Motor neuron (in vitro differentiated cells): ENCODE results near the gene SLC22A15. TPM values are rescaled to one million over a fixed set of nuclear protein-coding genes. Genes with fewer than 3 reads are reported as not detected.

Experiments
- ATAC-seq, 8 experiments: fragments of 200-7000 bp; cut with Tn5 transposase; replicated peaks in 6 of 8; 2 replicates each; pipeline ENCODE4 v1.8.0; 2021; ENCODE audit warnings: mild to moderate bottlenecking in 8 of 8, moderate library complexity in 8 of 8
- H3K27ac ChIP-seq, 2 donors: fragments of 250-450 bp; sonication (Bioruptor Pico); 2 replicates each; pipeline ENCODE4 v1.9.0; 2021; ENCODE audit warnings: antibody characterized with exemption in 2 of 2, mild to moderate bottlenecking in 2 of 2, moderate library complexity in 1 of 2
- H3K4me1 ChIP-seq, 2 donors: fragments of 250-450 bp; sonication (Bioruptor Pico); replicated peaks in 1 of 2; 2 replicates each; pipeline ENCODE4 v1.6.1; 2021; ENCODE audit warnings: antibody characterized with exemption in 2 of 2, mild to moderate bottlenecking in 2 of 2, moderate library complexity in 1 of 2
- H3K4me3 ChIP-seq, 5 donors: fragments of 250-450 bp; sonication (Bioruptor Pico); 2 replicates each; pipeline ENCODE4 v1.9.0; 2021; ENCODE audit warnings: antibody characterized with exemption in 5 of 5, mild to moderate bottlenecking in 5 of 5, moderate library complexity in 4 of 5
- WGBS, 10 experiments: fragments of 450-650 bp; shearing (Covaris generic); methylation state at CpG; one replicate each; pipeline ENCODE4 v1.0.0; 2022; 5-methylcytosine and 5-hydroxymethylcytosine counted together
- in situ Hi-C, 9 experiments: fragments of 400-800 bp; cut with MboI; loops; one replicate each; pipeline ENCODE4 v1.15.0; 2021; ENCODE audit warnings: low sequenced_read_pairs in 9 of 9, low pct_unique_long_range_greater_than_20kb in 2 of 9; ENCODE audit not compliant: unreplicated experiment in 9 of 9
- total RNA-seq, 8 experiments: library from RNA; unstranded; fragments of 300-600 nt; gene quantifications; 2 replicates each; pipeline versions ENCODE4 v1.2.3 to v1.2.4, GENCODE V29; 2022

The SLC22A15 gene
- total RNA-seq, 8 experiments from 2014 or later, result 0.20 to 11.2 (median 7.0) TPM

- Histone ChIP-seq H3K4me3 (no peak overlapping the region), H3K27ac (no peak overlapping the region), H3K4me1 (peaks cover 3 to 8% of the 10 kb centered on the region in 2 donors)
- in situ Hi-C loops, result no loop called here
- ATAC-seq, result peak in 1 of 8 experiments; percentile 20
- WGBS, 10 experiments, result 27 to 100% (median 95%) methylated on average over 2 of the region's 2 CpGs; no CpG with 5 or more reads in 5 of the 10 experiments
Measured at GRCh38 chr1:116064616-116065015, 88.3 kb downstream of the SLC22A15 start.

- no peak overlapping the region for H3K27ac ChIP-seq
- no peak overlapping the region for H3K4me3 ChIP-seq
- in situ Hi-C loops, result no loop called here
- ATAC-seq, result peak in 2 of 8 experiments; percentile 77 to 81
- H3K4me1 ChIP-seq, result peaks cover 3 to 8% of the 10 kb centered on the region in 2 donors
- 0 to 100% (median 80%) methylated on average over 1 to 2 of the region's 2 CpGs; no CpG with 5 or more reads in 1 of the 10 experiments for WGBS, 10 experiments
Measured at GRCh38 chr1:116066868-116067565, 90.7 kb downstream of the SLC22A15 start.

GRCh38 chr1:116067566-116067890 lies 91.2 kb downstream of the SLC22A15 start:
- in situ Hi-C loops, result no loop called here
- no peak overlapping the region for H3K4me3 ChIP-seq
- H3K27ac ChIP-seq, result no peak overlapping the region
- peaks cover 3 to 8% of the 10 kb centered on the region in 2 donors for H3K4me1 ChIP-seq
- peak in 7 of 8 experiments; percentile 14 to 98 (median 58) for ATAC-seq
- WGBS, 10 experiments, result 0 to 75% (median 59%) methylated on average over 1 to 2 of the region's 2 CpGs; no CpG with 5 or more reads in 2 of the 10 experiments

- 0% methylated on average over 1 of the region's 1 CpG for WGBS, 10 experiments
- Histone ChIP-seq H3K27ac (no peak overlapping the region), H3K4me3 (no peak overlapping the region), H3K4me1 (no peaks in the 10 kb centered on the region)
- in situ Hi-C loops, result no loop called here
- no peak for ATAC-seq
Measured at GRCh38 chr1:116075575-116075974, 99.3 kb downstream of the SLC22A15 start.

- ATAC-seq, result no peak
- Histone ChIP-seq H3K4me1 (no peaks in the 10 kb centered on the region), H3K27ac (no peak overlapping the region), H3K4me3 (no peak overlapping the region)
- in situ Hi-C loops, result no loop called here
- WGBS, 10 experiments, result 63 to 90% (median 82%) methylated on average over 1 to 4 of the region's 4 CpGs; no CpG with 5 or more reads in 1 of the 10 experiments
Measured at GRCh38 chr1:116075990-116076389, 99.7 kb downstream of the SLC22A15 start.

- H3K4me3 ChIP-seq, result no peak overlapping the region
- no peak overlapping the region for H3K27ac ChIP-seq
- in situ Hi-C loops, result no loop called here
- 85 to 100% (median 94%) methylated on average over 2 to 3 of the region's 3 CpGs; no CpG with 5 or more reads in 2 of the 10 experiments for WGBS, 10 experiments
- H3K4me1 ChIP-seq, result no peaks in the 10 kb centered on the region
- no peak for ATAC-seq
Measured at GRCh38 chr1:116076831-116077230, 100.5 kb downstream of the SLC22A15 start.

GRCh38 chr1:116078699-116079223 lies 102.4 kb downstream of the SLC22A15 start:
- no peaks in the 10 kb centered on the region for H3K4me1 ChIP-seq
- no peak overlapping the region for H3K27ac ChIP-seq
- peak in 1 of 8 experiments; percentile 31 for ATAC-seq
- WGBS, 10 experiments, result 36 to 100% (median 76%) methylated on average over 1 to 6 of the region's 6 CpGs; no CpG with 5 or more reads in 1 of the 10 experiments
- in situ Hi-C loops, result no loop called here
- H3K4me3 ChIP-seq, result no peak overlapping the region

- H3K27ac ChIP-seq, result no peak overlapping the region
- H3K4me3 ChIP-seq, result no peak overlapping the region
- in situ Hi-C loops, result no loop called here
- no peak for ATAC-seq
- no peaks in the 10 kb centered on the region for H3K4me1 ChIP-seq
Measured at GRCh38 chr1:116087628-116088027, 111.3 kb downstream of the SLC22A15 start.

- Histone ChIP-seq H3K4me1 (no peaks in the 10 kb centered on the region), H3K27ac (no peak overlapping the region), H3K4me3 (no peak overlapping the region)
- ATAC-seq, result no peak
- 0 to 100% (median 75%) methylated on average over 1 of the region's 1 CpG; no CpG with 5 or more reads in 1 of the 10 experiments for WGBS, 10 experiments
- in situ Hi-C loops, result no loop called here
Measured at GRCh38 chr1:116089870-116090269, 113.6 kb downstream of the SLC22A15 start.

GRCh38 chr1:116091083-116091482 lies 114.8 kb downstream of the SLC22A15 start:
- no peaks in the 10 kb centered on the region for H3K4me1 ChIP-seq
- WGBS, 10 experiments, result 82 to 100% (median 100%) methylated on average over 1 of the region's 1 CpG; no CpG with 5 or more reads in 2 of the 10 experiments

GRCh38 chr1:116092752-116093489 lies 116.6 kb downstream of the SLC22A15 start:
- 0 to 100% (median 46%) methylated on average over 1 to 3 of the region's 3 CpGs; no CpG with 5 or more reads in 4 of the 10 experiments for WGBS, 10 experiments
- in situ Hi-C loops, result no loop called here

More at GRCh38 chr1:116091083-116091482, 114.8 kb downstream of the SLC22A15 start:
- Histone ChIP-seq H3K27ac (no peak overlapping the region), H3K4me3 (no peak overlapping the region)
- no peak for ATAC-seq
- in situ Hi-C loops, result no loop called here

GRCh38 chr1:116095027-116095426 lies 118.7 kb downstream of the SLC22A15 start:
- ATAC-seq, result no peak
- in situ Hi-C loops, result no loop called here
- no peak overlapping the region for H3K4me3 ChIP-seq
- H3K4me1 ChIP-seq, result no peaks in the 10 kb centered on the region
- H3K27ac ChIP-seq, result no peak overlapping the region

More at GRCh38 chr1:116092752-116093489, 116.6 kb downstream of the SLC22A15 start:
- Histone ChIP-seq H3K4me3 (no peak overlapping the region), H3K4me1 (no peaks in the 10 kb centered on the region), H3K27ac (no peak overlapping the region)
- ATAC-seq, result peak in 1 of 8 experiments; percentile 36

GRCh38 chr1:116096013-116096618 lies 119.8 kb downstream of the SLC22A15 start:
- in situ Hi-C loops, result no loop called here
- Histone ChIP-seq H3K4me3 (no peak overlapping the region), H3K4me1 (no peaks in the 10 kb centered on the region), H3K27ac (no peak overlapping the region)
- ATAC-seq, result no peak
- WGBS, 10 experiments, result 0 to 71% (median 50%) methylated on average over 1 of the region's 1 CpG; no CpG with 5 or more reads in 3 of the 10 experiments
